ENCODE measurements around the gene TEX11.

- TF ChIP-seq CTCF (conservative IDR thresholded peaks at IDR 0.05 in 1 of 2, IDR thresholded peaks at IDR 0.05 in 1 of 2; ENCODE audit: low read depth in 1 of 2, low read length in 2 of 2) (no peak), EZH2 (IDR thresholded peaks at IDR 0.05; ENCODE audit: low read length, missing control alignments) (no peak)
Observed at GRCh38 chrX:70554523-70554922, 354.0 kb downstream of the TEX11 start.
